ENCODE data around the gene AK9.

The AK9 gene

GRCh38 chr6:109718991-109719390 is 28.0 kb upstream of the AK9 start:
- H3F3A ChIP-seq (ENCODE audit: insufficient read depth, low read length), result no peaks in the 10 kb centered on the region
- no peak for TF ChIP-seq CTCF (IDR thresholded peaks at IDR 0.05; ENCODE audit: low read length)
- TF ChIP-seq EZH2 (IDR thresholded peaks at IDR 0.05; ENCODE audit: borderline replicate concordance, low read length), result no peak
- no peaks in the 10 kb centered on the region for H3K4me1 ChIP-seq (ENCODE audit: insufficient read depth, low read length, severe bottlenecking)
- H3K9ac ChIP-seq (ENCODE audit: low read length), result no peak overlapping the region
- H3K79me2 ChIP-seq (ENCODE audit: insufficient read depth, low read length), result no peaks in the 10 kb centered on the region
- no peak overlapping the region for H3K27ac ChIP-seq (ENCODE audit: low read depth, low read length, poor library complexity, severe bottlenecking)
- no peaks in the 10 kb centered on the region for H4K20me1 ChIP-seq (ENCODE audit: insufficient read depth, low read length)
- no peaks in the 10 kb centered on the region for H3K36me3 ChIP-seq (ENCODE audit: insufficient read depth, low read length)
- H3K9me2 ChIP-seq (ENCODE audit: low read depth, low read length), result no peaks in the 10 kb centered on the region
- no peaks in the 10 kb centered on the region for H3K9me3 ChIP-seq (ENCODE audit: low read length)
- H2AFZ ChIP-seq (ENCODE audit: low read length), result no peak overlapping the region
- no peaks in the 10 kb centered on the region for H3K27me3 ChIP-seq (ENCODE audit: insufficient read depth, low read length)
- H3K4me2 ChIP-seq (ENCODE audit: low read length), result no peak overlapping the region
- H3K4me3 ChIP-seq (ENCODE audit: low read depth, low read length, poor library complexity, severe bottlenecking), result no peak overlapping the region

- Histone ChIP-seq H3K27me3 (ENCODE audit: insufficient read depth, low read length) (no peaks in the 10 kb centered on the region), H3K4me1 (ENCODE audit: insufficient read depth, low read length, severe bottlenecking) (no peaks in the 10 kb centered on the region), H4K20me1 (ENCODE audit: insufficient read depth, low read length) (no peaks in the 10 kb centered on the region), H3K36me3 (ENCODE audit: insufficient read depth, low read length) (no peaks in the 10 kb centered on the region), H3F3A (ENCODE audit: insufficient read depth, low read length) (no peaks in the 10 kb centered on the region), H2AFZ (ENCODE audit: low read length) (no peak overlapping the region), H3K4me2 (ENCODE audit: low read length) (no peak overlapping the region), H3K27ac (ENCODE audit: low read depth, low read length, poor library complexity, severe bottlenecking) (no peak overlapping the region), H3K9me3 (ENCODE audit: low read length) (no peaks in the 10 kb centered on the region), H3K4me3 (ENCODE audit: low read depth, low read length, poor library complexity, severe bottlenecking) (no peak overlapping the region), H3K9me2 (ENCODE audit: low read depth, low read length) (no peaks in the 10 kb centered on the region), H3K9ac (ENCODE audit: low read length) (no peak overlapping the region), H3K79me2 (ENCODE audit: insufficient read depth, low read length) (no peaks in the 10 kb centered on the region)
- TF ChIP-seq EZH2 (IDR thresholded peaks at IDR 0.05; ENCODE audit: borderline replicate concordance, low read length) (no peak), CTCF (IDR thresholded peaks at IDR 0.05; ENCODE audit: low read length) (no peak)
Measured at GRCh38 chr6:109717971-109718370, 27.0 kb upstream of the AK9 start.

GRCh38 chr6:109715616-109716015 is 24.6 kb upstream of the AK9 start:
- Histone ChIP-seq H3K4me1 (ENCODE audit: insufficient read depth, low read length, severe bottlenecking) (no peaks in the 10 kb centered on the region), H3K79me2 (ENCODE audit: insufficient read depth, low read length) (no peaks in the 10 kb centered on the region), H2AFZ (ENCODE audit: low read length) (no peak overlapping the region), H3F3A (ENCODE audit: insufficient read depth, low read length) (no peaks in the 10 kb centered on the region), H4K20me1 (ENCODE audit: insufficient read depth, low read length) (no peaks in the 10 kb centered on the region), H3K36me3 (ENCODE audit: insufficient read depth, low read length) (no peaks in the 10 kb centered on the region), H3K4me2 (ENCODE audit: low read length) (no peak overlapping the region), H3K4me3 (ENCODE audit: low read depth, low read length, poor library complexity, severe bottlenecking) (no peak overlapping the region), H3K9ac (ENCODE audit: low read length) (no peak overlapping the region), H3K27me3 (ENCODE audit: insufficient read depth, low read length) (no peaks in the 10 kb centered on the region), H3K9me2 (ENCODE audit: low read depth, low read length) (no peaks in the 10 kb centered on the region), H3K9me3 (ENCODE audit: low read length) (no peaks in the 10 kb centered on the region), H3K27ac (ENCODE audit: low read depth, low read length, poor library complexity, severe bottlenecking) (no peak overlapping the region)
- TF ChIP-seq CTCF (IDR thresholded peaks at IDR 0.05; ENCODE audit: low read length), result no peak
- no peak for TF ChIP-seq EZH2 (IDR thresholded peaks at IDR 0.05; ENCODE audit: borderline replicate concordance, low read length)
